GM19467 (cell line): ENCODE data around the gene ITPRIPL2.

ENCODE experiments used
- ATAC-seq: cut with Tn5 transposase; IDR thresholded peaks from one replicate; pipeline ENCODE4 v1.9.1; 2021; ENCODE audit warnings: mild to moderate bottlenecking, moderate library complexity; ENCODE audit not compliant: unreplicated experiment

ITPRIPL2 gene

DNA sequence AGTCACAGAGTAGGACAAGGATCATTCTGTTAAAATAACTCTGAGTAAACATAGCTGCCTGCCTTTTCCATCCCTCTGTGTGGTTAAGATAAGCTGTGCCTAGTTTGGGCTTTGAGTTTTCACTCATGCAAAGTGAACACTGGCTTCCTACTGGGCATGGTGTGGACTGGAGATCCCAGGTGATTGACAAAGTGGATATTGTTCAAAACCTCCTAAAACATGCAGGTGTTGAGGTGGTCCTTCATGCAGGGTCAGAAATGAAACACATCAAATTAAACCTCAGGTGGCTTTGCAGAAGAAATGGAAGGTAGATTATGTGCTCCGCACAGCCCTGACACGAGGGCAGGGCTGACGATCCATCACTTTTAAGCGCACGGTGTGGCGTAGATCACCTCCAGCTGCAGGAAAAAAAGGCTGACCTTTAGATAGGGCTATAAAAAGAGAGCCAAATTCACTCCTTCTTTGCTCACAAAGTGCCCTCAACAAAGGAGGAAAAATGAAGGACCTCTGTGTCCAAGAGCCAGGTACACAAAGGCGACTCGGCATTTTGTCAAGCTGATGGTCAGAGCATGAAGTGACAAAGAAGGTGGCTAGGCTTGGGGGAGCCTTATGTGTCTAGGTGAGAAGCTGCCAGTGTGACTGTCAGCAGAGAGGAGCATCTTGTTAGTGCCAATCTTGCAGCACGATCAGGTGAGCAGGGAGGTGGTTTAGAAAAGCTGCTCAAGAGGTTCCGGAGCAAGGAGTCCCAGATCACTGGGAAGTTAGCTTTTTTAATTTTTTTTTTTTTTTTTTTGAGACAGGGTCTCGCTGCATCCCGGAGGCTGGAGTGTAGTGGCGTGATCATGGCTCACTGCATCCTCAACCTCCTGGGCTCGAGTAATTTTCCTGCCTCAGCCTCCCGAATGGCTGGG, 19.9 kb upstream of the ITPRIPL2 start:
- ATAC-seq = no peak

DNA sequence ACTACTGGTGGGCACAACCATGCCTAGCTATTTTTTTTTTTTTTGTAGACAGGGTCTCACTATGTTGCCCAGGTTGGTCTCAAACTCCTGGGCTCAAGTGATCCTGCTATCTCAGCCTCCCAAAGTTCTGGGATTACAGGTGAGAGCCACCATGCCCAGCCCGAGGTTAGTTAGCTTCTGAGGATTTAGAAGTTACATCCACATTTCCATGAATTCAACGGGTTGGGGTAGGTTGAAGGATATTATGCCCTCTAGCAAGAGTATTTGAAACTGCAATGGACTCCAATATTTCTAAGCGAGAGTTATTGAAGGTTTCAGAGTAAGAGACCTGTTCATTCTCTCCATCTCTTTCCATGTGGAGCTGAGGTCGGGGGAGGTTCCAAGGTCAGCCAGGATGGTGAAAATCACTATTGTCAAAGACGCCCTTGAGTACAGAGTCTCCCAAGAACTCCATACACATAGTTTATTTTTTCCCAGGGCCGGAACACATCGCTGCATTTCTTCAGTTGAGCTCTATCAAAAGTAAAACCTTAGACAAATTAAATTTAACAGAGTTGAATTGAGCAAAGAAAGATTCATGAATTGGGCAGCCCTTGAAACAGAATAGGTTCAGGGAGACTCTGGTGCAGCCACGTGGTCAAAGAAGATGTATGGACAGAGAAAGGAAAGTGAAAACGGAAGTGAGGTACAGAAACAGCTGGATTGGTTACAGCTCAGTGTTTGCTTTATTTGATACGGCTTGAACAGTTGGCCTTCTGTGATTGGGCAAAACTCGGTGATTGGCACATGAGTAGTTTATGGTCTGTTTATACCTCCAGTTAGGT, 19.0 kb upstream of the ITPRIPL2 start:
- ATAC-seq = no peak

DNA sequence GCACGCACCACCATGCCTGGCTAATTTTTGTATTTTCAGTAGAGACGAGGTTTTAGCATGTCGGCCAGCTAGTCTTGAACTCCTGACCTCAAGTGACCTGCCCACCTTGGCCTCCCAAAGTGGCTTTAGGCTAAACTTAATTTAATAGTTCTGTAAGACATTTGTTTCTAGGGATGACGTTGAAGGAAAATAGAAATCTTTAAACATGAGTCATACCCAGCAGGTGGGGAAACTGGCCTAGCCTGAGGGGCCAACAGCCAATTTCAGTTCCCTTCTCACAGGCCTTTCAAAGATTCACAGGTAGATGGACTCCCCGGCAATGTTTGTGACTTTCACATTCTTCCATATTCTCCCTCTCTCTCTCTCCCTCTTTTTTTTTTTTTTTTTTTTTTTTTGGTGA, 18.1 kb upstream of the ITPRIPL2 start:
- ATAC-seq = no peak

DNA sequence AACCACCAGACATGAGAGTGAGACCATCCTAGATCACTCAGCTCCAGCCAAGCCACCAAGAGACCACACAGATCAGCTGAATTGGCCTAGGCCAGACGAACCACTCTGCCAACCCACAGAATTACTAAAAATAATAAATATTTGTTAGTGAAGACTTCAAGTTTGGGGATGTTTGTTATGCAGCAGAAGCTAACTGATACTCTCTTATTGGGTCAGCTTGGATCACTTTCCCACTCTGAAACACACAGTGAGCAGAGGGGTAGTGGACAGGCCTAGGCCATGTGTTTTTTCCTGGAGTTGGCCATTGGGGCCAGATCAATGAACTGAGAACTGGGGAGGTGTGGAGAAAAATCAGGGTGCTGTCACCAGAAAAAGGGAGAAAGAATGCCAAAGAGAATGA, 15.6 kb upstream of the ITPRIPL2 start:
- ATAC-seq = no peak

DNA sequence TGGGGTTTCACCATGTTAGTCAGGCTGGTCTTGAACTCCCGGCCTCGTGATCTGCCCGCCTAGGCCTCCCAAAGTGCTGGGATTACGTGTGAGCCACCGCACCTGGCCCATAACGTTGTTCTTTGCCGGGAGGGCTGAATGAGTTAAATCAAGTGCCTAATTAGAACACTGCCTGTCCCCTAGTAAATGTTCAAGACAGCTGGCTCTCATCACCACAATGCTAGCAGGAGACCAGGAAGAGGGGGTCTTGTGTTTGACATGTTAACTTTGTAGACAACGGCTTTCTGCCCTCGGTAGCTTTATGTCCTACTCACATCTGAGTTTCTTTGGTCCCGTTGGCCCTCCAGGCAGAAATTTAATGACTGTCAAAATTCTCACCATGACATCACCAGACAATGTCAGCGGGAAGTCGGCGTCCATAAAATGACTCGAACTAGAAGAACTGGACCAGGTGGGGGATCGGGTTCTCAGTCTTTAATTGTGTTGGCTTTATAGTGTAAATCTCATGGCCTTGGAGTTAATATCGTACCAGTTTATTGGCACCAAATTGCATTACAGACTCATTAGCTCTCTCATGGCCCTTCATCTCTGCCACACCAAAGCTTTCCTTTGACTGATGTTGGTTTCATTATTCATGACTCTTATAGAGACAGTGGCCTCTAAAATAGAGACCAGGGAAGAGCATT, 11.4 kb upstream of the ITPRIPL2 start:
- ATAC-seq = no peak

DNA sequence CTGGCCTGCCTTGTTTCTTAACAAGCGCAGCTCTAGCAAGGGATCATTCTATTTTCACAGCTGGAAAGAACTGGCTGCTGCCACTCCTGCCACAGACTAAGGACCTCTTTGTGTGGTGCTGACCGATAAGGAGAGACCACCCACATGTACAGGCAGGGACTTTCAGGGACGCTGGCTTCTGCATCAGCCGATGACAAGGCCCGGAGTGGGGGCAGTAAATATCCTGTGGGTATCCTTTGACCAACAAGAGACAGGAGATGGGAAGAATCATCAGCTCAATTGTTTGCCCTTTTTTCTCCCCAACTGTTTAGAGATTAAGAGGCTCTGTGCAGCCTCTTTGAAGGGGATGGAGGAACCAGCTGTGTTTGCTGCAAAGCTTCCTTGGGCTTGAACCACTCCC, 9.2 kb upstream of the ITPRIPL2 start:
- ATAC-seq = no peak

DNA sequence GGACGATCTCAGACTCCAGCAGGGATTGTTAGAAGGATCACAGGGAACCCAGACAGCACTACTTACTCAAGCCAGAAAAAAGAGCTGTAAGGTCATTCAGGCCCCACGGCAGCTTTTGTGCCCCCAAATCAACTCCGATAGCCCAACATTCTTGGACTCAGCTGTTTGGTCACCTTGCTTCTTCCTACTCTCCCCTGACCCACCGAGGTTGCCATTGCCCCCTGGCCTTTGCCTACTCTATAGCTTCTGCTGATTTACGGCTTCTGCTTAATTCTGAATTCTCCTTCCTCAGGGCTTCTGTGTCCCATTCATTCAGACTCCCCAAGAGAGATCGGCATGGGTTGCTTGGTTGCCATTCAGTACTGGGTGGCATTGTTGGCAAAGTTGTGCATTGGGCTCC, 8.6 kb upstream of the ITPRIPL2 start:
- no peak for ATAC-seq

DNA sequence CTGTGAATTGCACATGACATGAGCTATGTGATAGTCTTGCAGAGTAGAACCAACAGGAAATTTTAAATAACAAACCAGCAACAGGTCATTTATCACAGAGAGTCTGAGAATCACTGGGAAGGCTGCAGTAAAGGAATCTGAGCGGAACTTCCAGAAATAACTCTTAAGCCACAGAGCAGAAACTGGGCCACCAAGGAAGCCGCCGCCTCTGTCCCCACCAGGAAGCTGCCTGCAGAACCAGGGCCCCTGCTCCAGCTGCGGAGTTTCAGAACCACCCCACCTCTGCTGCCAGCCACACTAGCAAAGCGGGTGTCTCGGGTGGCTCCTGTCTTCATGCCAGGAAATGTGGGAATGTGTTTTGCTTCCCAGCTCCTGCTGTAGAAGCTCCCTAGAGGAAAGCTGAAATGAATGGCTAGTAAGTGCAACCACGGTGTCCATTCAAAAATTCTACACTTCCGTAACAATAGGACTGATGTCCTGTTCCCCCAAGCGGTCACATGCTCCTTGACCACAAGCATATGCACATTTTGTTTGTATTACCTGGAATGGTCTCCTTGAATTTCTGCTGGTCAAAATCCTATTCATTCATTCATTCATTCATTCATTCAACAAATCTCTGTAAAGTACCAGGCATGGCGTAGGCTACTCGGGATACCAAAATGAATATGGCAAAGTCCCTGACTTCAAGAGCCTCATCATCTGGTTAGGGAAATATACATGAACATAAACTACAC, 7.7 kb upstream of the ITPRIPL2 start:
- no peak for ATAC-seq

DNA sequence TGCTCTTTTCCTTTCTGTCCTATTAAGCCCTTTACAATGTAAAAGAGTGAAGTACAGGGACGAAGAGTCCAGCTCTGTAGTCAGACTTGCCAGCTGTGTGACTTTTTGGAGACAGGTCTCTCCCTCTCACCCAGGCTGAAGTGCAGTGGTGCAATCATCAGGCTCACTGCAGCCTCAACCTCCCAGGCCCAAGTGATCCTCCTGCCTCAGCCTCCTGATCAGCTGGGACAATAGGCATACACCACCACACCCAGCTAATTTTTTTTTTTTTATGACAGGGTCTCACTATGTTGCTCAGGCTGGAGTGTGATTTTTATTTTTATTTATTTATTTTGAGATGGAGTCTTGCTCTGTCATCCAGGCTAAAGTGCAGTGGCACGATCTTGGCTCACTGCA, 7.1 kb upstream of the ITPRIPL2 start:
- ATAC-seq = no peak

DNA sequence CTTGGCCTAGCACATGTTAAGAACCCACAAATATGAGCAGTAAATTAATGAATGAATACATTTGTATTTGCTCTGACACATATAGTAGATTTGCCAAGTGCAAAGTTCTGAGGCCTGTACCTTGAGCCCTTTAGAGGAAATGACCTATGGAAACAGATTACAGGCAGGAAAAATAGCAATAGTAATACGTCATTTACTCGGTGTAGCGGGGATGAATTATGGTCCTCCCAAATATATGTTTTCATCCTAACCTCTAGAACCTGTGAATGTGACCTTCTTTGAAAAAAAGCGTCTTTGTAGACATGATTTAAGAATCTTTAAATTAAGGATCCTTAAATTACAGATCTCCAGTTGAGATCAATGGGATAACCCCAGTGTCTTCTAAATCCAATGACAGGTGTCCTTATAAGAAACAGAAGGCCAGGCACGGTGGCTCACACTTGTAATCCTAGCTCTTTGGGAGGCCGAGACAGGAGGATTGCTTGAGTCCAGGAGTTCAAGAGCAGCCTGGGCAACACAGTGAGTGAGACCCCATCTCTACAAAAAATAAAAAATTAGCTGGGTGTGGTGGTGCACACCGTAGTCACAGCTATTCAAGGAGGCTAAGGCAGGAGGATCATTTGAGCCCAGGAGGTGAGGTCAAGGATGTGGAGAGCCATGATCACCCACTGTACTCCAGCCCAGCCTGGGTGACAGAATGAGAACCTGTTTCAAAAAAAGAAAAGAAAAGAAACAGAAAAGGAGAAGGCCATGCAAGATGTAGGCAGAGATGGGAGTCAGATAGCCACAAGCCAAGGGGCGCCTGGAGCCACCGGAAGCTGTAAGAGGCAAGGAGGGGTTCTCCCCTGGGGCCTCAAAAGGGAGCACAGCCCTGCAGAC, 5.1 kb upstream of the ITPRIPL2 start:
- no peak for ATAC-seq

DNA sequence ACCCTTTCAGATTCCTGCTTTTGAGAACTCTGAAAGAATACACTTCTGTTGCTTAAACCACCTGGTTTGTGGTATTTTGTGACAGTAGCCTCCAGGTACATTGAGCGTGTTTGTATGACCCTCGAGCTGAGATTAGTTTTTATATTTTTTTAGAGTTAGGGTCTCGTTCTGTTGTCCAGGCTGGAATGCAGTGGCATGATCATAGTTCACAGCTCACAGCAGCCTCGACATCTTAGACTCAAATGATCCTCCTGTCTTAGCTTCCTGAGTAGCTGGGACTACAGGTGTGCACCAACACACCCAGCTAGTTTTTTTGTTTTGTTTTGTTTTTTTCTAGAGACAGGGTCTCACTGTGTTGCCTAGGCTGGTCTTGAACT, 4.5 kb upstream of the ITPRIPL2 start:
- no peak for ATAC-seq

DNA sequence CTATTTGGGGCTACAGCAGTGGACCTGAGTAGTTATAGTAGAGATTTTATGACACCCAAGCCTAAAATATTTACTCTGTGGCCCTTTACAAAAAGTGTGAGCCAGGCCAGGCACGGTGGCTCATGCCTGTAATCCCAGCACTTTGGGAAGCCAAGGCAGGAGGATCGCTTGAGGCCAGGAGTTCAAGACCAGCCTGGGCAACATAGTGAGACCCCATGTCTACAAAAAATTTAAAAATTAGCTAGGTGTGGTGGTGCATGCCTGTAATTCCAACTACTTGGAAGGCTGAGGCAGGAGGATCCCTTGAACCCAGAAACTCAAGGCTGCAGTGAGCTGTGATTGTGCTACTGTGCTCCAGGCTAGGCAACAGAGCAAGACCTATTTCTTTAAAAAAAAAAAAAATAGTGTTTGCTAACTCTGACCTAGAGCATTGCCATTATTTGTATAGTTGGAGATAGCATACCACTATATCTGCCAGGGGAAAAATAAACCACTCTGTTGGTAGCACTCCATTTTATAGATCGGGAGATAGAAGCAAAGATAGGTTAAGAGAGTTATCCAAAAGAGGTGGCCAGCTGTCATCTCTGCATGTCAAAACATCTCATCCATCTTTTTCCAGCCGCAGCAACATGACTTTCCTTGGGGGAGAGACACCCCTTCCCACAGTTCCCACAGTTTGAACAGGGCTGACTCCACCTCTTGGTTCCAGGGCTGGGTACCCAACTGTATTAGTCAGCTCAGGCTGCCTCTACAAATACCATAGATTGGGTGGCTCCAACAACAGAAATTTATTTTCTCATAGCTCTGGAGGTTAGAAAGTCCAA, 3.0 kb upstream of the ITPRIPL2 start:
- ATAC-seq = no peak

DNA sequence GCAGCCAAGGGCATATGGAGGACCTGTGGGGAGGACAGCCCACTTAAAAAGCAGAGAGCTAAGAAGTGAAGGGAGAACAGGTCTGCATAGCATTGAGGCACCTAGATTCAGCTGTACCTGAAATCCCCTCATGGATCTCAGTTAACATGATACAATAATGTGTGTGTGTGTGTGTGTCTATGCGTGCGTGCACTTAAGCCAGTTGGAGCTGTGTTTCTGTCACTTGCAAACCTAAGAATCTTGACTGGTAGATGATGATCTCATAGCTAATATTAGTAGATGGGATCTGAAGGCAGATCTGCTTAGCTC, 1.7 kb upstream of the ITPRIPL2 start:
- no peak for ATAC-seq

DNA sequence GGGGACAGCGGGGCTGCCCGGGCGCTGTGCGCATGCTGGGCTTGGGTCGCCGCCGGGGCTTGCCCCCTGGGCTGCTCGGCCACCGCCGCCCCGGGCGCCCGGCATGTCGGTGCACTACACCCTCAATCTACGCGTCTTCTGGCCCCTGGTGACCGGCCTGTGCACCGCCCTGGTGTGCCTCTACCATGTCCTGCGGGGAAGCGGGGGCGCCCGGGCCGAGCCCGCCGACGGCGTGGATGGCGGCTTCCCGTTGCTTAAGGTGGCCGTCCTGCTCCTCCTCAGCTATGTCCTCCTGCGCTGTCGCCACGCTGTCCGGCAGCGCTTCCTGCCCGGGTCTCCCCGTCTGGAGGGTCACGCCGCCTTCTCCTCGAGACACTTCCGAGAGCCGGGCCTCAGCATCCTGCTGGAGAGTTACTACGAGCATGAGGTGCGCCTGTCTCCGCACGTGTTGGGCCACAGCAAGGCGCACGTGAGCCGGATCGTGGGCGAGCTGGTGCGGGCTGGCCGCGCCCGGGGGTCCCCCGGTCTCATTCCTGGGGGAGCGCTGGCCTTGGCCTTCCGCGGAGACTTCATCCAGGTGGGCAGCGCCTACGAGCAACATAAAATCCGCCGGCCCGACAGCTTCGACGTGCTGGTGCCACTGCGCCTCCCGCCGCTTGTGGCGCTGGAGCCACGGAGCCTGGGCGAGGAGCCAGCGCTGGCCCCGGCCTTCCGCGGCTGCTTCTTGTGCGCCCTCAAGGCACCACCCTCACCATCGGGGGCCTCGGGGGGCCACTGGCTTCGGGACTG, 789 bp downstream of the ITPRIPL2 start:
- peak; percentile 35 for ATAC-seq

DNA sequence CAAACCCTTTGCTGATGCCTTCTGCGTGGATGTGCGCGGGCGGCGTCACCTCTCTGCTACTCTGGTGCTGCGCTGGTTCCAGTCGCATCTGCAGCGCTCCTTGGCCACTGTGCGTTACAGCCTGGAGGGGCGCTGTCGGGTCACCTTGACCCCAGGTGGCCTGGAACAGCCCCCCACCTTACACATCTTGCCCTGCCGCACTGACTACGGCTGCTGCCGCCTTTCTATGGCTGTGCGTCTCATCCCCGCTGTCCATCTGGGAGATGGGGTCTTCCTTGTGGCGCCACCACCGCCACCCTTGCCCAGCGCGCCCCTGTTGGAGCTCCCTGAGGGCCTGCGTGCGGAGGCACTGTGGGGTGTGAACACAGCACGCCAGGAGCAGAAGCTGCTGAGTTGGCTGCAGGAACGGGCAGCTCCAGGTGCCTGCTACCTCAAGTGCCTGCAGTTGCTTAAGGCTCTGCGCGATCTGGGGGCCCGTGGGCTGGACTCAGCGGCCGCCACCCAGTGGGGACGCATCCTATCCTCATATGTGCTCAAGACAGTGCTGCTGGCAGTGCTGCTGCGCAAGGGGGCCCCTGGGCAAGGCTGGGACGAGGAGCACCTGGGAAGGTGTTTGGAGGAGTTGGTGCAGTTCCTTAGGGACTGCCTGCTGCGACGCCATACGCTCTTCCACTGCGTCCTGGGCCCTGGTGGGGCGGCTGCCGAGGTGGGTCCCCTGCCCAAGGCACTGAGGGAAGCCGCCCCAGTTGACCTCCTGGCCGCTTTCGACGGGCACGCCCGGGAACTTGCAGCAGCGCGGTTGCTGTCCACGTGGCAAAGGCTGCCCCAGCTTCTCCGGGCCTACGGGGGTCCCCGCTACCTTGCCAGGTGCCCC, 1.6 kb downstream of the ITPRIPL2 start:
- no peak for ATAC-seq

DNA sequence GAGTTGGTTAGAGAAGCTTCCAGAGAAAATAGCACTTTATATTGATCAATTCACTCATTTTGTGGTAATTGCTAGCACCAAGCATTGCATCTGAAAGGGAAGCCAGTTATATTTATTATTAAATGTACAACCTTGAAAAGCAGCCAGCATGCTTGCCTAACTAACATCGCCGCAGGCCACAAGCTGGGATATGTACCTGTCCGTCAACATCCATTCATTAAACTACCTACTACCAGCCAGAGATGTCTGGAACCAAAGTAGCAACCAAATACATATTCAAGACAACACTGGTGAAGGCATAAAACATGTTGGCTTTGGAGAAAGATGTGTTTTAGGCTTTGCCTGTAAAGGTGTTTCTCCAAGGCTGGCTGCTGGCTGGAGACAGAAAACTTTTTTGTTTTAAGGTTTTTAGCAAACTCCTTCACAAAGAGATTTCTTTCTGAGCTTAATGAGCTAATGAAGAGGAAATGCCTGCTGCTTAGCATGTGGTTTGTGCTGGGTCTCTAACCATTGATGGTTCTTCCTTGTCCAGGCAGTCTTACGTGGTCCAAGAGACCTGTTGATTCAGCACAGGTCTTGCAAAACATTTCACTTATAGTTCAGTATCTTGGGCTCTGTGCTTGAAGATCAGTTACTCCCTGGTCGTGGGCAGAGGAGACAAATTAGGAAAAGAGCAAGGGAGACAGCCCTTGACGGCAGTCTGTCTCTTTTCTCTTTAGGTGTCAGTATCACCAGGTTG, 3.1 kb downstream of the ITPRIPL2 start:
- ATAC-seq = no peak

DNA sequence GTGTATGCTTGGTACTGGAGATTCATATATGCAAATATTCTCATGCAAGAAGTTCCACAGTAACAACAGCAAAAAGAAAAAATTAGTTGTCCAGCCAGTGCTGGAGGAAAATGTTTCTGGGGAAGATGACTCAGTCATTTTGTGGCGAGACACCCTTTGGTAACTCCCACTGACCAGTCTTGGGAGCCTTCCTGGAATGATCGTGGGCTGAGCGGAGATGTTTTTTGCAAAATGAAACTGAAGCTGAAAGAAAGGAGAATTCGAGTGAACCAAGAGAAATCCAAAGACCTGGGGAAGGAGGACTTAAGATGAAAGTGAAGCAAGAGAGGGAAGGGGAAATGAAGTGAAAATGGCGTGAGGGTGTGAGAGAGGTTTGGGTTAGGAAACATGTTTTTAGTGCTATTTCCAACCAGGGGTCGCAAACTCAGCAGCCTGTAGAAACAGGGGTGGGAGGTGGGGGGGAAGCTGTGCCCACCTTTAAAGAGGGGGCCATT, 5.2 kb downstream of the ITPRIPL2 start:
- ATAC-seq = no peak
